AG09309 (cell line): ENCODE data around the gene RAD51.

Experiments
- DNase-seq: peaks from one replicate; pipeline ENCODE4 v3.0.0-alpha.2; 2010; ENCODE audit warnings: low read depth
- H3K4me3 ChIP-seq: 2 replicates; pipeline ENCODE4 v1.5.1; 2011; ENCODE audit warnings: mild to moderate bottlenecking, low read depth, low read length, moderate library complexity; ENCODE audit not compliant: control insufficient read depth
- CTCF ChIP-seq: IDR thresholded peaks from 2 replicates; pipeline ENCODE4 v1.5.1; 2011; ENCODE audit warnings: mild to moderate bottlenecking, low read depth, low read length, inconsistent platforms; ENCODE audit not compliant: insufficient read depth, control insufficient read depth; ENCODE audit errors: missing control alignments

The RAD51 gene

GRCh38 chr15:40756938-40757337 lies 62.0 kb downstream of the RAD51 start:
- no peak overlapping the region for H3K4me3 ChIP-seq
- no peak for DNase-seq
- no peak for TF ChIP-seq CTCF

GRCh38 chr15:40759961-40760360 lies 65.0 kb downstream of the RAD51 start:
- no peak for TF ChIP-seq CTCF
- H3K4me3 ChIP-seq: no peak overlapping the region
- no peak for DNase-seq

- no peak for TF ChIP-seq CTCF
- peak overlapping the region; percentile 43 for H3K4me3 ChIP-seq
- DNase-seq: no peak
Observed at GRCh38 chr15:40762919-40763800, 68.2 kb downstream of the RAD51 start.

GRCh38 chr15:40763801-40764628 lies 69.0 kb downstream of the RAD51 start, which contains the start of gene GCHFR:
GCHFR (plus strand) TSS chr15:40764068; CDS start chr15:40764181, 113 bp downstream.
- TF ChIP-seq CTCF: peak; percentile 29
- no peak for DNase-seq
- peak within 1 kb of the TSS; percentile 43 for H3K4me3 ChIP-seq

- TF ChIP-seq CTCF: no peak
- peak overlapping the region; percentile 43 for H3K4me3 ChIP-seq
- DNase-seq: no peak
Observed at GRCh38 chr15:40764629-40765103, 69.7 kb downstream of the RAD51 start.

- TF ChIP-seq CTCF: no peak
- no peak for DNase-seq
- no peak overlapping the region for H3K4me3 ChIP-seq
Observed at GRCh38 chr15:40766194-40766815, 71.3 kb downstream of the RAD51 start.
